Measurements from ENCODE around the gene QSER1.

DNA sequence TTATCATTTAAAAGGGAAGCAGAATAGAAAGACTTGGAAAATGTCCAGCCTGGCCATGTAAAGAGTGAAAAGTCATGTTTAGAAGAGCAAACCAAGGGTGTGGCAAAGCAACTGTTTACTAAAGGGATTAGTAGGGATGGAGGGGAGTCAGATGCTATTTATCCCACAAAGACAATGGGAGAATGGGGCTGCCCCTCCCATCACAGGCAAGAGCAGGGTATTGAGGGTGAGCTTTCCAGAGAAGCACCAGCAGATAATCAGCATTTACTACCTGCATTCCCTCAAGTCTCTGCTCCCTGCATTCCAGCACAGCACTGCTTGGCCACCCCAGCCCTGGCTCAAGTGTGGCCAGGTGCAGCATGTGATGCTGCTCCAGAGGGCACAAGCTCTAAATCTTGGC lies 18.5 kb upstream of the QSER1 start:
- TF ChIP-seq GATA3 (IDR thresholded peaks at IDR 0.05; ENCODE audit: low read depth, low read length) (no peak), GATA2 (IDR thresholded peaks at IDR 0.05; ENCODE audit: low read depth, low read length) (no peak)
